GM23338 (cell line): ENCODE results near the gene NEB.

ENCODE experiments used
- EZH2 ChIP-seq: fragments of 200-600 bp; sonication (generic); IDR thresholded peaks from one replicate; pipeline ENCODE4 v1.8.0; 2017; ENCODE audit warnings: antibody characterized with exemption, mild to moderate bottlenecking, low read depth; ENCODE audit not compliant: unreplicated experiment
- TF ChIP-seq, protein P1 (sequence below), 2 experiments: fragments of 200-600 bp in 1 of 2; sonication (generic) in 1 of 2; conservative IDR thresholded peaks; 2 replicates each; pipeline versions ENCODE4 v1.5.1 to v1.6.1; 2016 to 2017; ENCODE audit warnings: antibody characterized with exemption in 2 of 2, low read depth in 2 of 2, mild to moderate bottlenecking in 2 of 2, moderate library complexity in 1 of 2

GRCh38 chr2:151688719-151689118 is 45.6 kb downstream of the NEB start:
- TF ChIP-seq, protein P1, sequence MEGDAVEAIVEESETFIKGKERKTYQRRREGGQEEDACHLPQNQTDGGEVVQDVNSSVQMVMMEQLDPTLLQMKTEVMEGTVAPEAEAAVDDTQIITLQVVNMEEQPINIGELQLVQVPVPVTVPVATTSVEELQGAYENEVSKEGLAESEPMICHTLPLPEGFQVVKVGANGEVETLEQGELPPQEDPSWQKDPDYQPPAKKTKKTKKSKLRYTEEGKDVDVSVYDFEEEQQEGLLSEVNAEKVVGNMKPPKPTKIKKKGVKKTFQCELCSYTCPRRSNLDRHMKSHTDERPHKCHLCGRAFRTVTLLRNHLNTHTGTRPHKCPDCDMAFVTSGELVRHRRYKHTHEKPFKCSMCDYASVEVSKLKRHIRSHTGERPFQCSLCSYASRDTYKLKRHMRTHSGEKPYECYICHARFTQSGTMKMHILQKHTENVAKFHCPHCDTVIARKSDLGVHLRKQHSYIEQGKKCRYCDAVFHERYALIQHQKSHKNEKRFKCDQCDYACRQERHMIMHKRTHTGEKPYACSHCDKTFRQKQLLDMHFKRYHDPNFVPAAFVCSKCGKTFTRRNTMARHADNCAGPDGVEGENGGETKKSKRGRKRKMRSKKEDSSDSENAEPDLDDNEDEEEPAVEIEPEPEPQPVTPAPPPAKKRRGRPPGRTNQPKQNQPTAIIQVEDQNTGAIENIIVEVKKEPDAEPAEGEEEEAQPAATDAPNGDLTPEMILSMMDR (conservative IDR thresholded peaks at IDR 0.05; ENCODE audit: low read depth in 2 of 2), result no peak
- no peak for TF ChIP-seq EZH2
